SK-N-SH (cell line): ENCODE data around the gene GUCY2C. TPM values are rescaled to one million over a fixed set of nuclear protein-coding genes. Genes with fewer than 3 reads are reported as not detected.

ENCODE experiments used
- CTCF ChIA-PET: fragments of 300-600, 350-600 bp; formaldehyde crosslinking; extraction: SDS; loops from one replicate; lab custom pipeline; 2021; lab: Yijun Ruan, JAX
- POLR2A ChIA-PET: fragments of 350-600 bp; sonication (Branson Sonifier 250); formaldehyde crosslinking; extraction: SDS; loops from one replicate; lab custom pipeline; 2020; ENCODE audit warnings: antibody characterized with exemption, inconsistent platforms; lab: Yijun Ruan, JAX
- DNase-seq: peaks from one replicate; pipeline ENCODE4 v3.0.0; 2012
- H2AFZ ChIP-seq: fragments of 200-600 bp; sonication (generic); 2 replicates; pipeline ENCODE4 v1.8.1; 2016; ENCODE audit warnings: antibody characterized with exemption, mild to moderate bottlenecking, low read depth
- H3F3A ChIP-seq: fragments of 200-600 bp; sonication (generic); replicated peaks from 2 replicates; pipeline ENCODE3; 2016; ENCODE audit warnings: antibody characterized with exemption, mild to moderate bottlenecking; ENCODE audit not compliant: insufficient read depth
- H3K27ac ChIP-seq, 2 experiments: fragments of 200-500 bp in 1 of 2; fragments of 200-600 bp in 1 of 2; sonication (Bioruptor generic) in 1 of 2; sonication (generic), shearing (Covaris generic) in 1 of 2; 2 replicates each; pipeline versions ENCODE4 v1.5.1 to v1.6.1; 2014 to 2016; ENCODE audit warnings: low read depth in 2 of 2, inconsistent platforms in 1 of 2, low read length in 1 of 2, mild to moderate bottlenecking in 1 of 2, mixed read lengths in 1 of 2
- H3K27me3 ChIP-seq: fragments of 200-600 bp; sonication (generic), shearing (Covaris generic); 2 replicates; pipeline ENCODE4 v1.6.1; 2016; ENCODE audit warnings: mixed run types; ENCODE audit not compliant: insufficient read depth
- H3K36me3 ChIP-seq, 2 experiments: fragments of 200-500 bp in 1 of 2; fragments of 200-600 bp in 1 of 2; sonication (Bioruptor generic) in 1 of 2; sonication (generic) in 1 of 2; replicated peaks in 1 of 2; 2 replicates each; pipeline versions ENCODE3 to v1.5.1; 2014 to 2016; ENCODE audit warnings: low read length in 1 of 2, mild to moderate bottlenecking in 1 of 2; ENCODE audit not compliant: insufficient read depth in 2 of 2, control insufficient read depth in 1 of 2
- H3K4me1 ChIP-seq, 2 experiments: fragments of 200-500 bp in 1 of 2; fragments of 200-600 bp in 1 of 2; sonication (Bioruptor generic) in 1 of 2; sonication (generic), shearing (Covaris generic) in 1 of 2; 2 replicates each; pipeline versions ENCODE4 v1.5.1 to v1.6.1; 2014 to 2016; ENCODE audit warnings: low read depth in 1 of 2, low read length in 1 of 2, mixed run types in 1 of 2; ENCODE audit not compliant: insufficient read depth in 2 of 2, control insufficient read depth in 1 of 2
- H3K4me2 ChIP-seq: fragments of 200-600 bp; sonication (generic), shearing (Covaris generic); 2 replicates; pipeline ENCODE4 v1.6.1; 2017; ENCODE audit warnings: mixed run types
- H3K4me3 ChIP-seq, 2 experiments: fragments of 200-500 bp in 1 of 2; fragments of 200-600 bp in 1 of 2; sonication (Bioruptor generic) in 1 of 2; sonication (generic), shearing (Covaris generic) in 1 of 2; 2 replicates each; pipeline versions ENCODE4 v1.5.1 to v1.8.1; 2014 to 2016; ENCODE audit warnings: low read depth in 2 of 2, inconsistent platforms in 1 of 2, low read length in 1 of 2, mild to moderate bottlenecking in 1 of 2, mixed read lengths in 1 of 2, moderate library complexity in 1 of 2
- H3K79me2 ChIP-seq: fragments of 200-600 bp; sonication (generic); 2 replicates; pipeline ENCODE4 v1.8.1; 2017; ENCODE audit warnings: mild to moderate bottlenecking; ENCODE audit not compliant: insufficient read depth
- H3K9ac ChIP-seq: fragments of 200-600 bp; sonication (generic); 2 replicates; pipeline ENCODE4 v1.6.1; 2017; ENCODE audit warnings: mixed run types
- H3K9me2 ChIP-seq: fragments of 200-600 bp; sonication (generic); 2 replicates; pipeline ENCODE4 v1.6.1; 2017; ENCODE audit warnings: mixed run types
- H3K9me3 ChIP-seq: fragments of 200-600 bp; sonication (generic); 2 replicates; pipeline ENCODE4 v1.6.1; 2017; ENCODE audit warnings: mixed run types, mild to moderate bottlenecking, moderate library complexity
- H4K20me1 ChIP-seq: fragments of 200-600 bp; sonication (generic); 2 replicates; pipeline ENCODE4 v1.6.1; 2017; ENCODE audit warnings: mild to moderate bottlenecking, mixed run types; ENCODE audit not compliant: insufficient read depth
- CHD2 ChIP-seq: fragments of 150-350 bp; IDR thresholded peaks from 2 replicates; pipeline ENCODE4 v1.6.1; 2018; ENCODE audit warnings: low read length; ENCODE audit not compliant: partially characterized antibody
- CTCF ChIP-seq: fragments of 200-600 bp; sonication (generic); IDR thresholded peaks from 2 replicates; pipeline ENCODE4 v1.6.1; 2017; ENCODE audit warnings: antibody characterized with exemption, mild to moderate bottlenecking, moderate library complexity
- ELF1 ChIP-seq: IDR thresholded peaks from 2 replicates; pipeline ENCODE4 v1.4.0; 2012
- EP300 ChIP-seq, 2 experiments: IDR thresholded peaks; 2 replicates each; pipeline versions ENCODE4 v1.4.0 to v1.6.1; 2012; ENCODE audit warnings: borderline replicate concordance in 1 of 2, low read depth in 1 of 2, low read length in 1 of 2
- GABPA ChIP-seq: IDR thresholded peaks from 2 replicates; pipeline ENCODE4 v1.4.0; 2012; ENCODE audit warnings: low read depth, mild to moderate bottlenecking
- GATA2 ChIP-seq: sonication (generic); formaldehyde crosslinking; IDR thresholded peaks from 2 replicates; pipeline ENCODE4 v1.5.0; 2020; ENCODE audit warnings: mild to moderate bottlenecking, missing genetic modification reagents
- JUND ChIP-seq: IDR thresholded peaks from 2 replicates; pipeline ENCODE4 v1.4.0; 2012
- MXI1 ChIP-seq: IDR thresholded peaks from 2 replicates; pipeline ENCODE4 v1.6.1; 2012; ENCODE audit warnings: mild to moderate bottlenecking, low read depth, low read length, improper control_type of control experiment
- NFIC ChIP-seq: IDR thresholded peaks from 2 replicates; pipeline ENCODE4 v1.4.0; 2012; ENCODE audit warnings: borderline replicate concordance
- POLR2AphosphoS5 ChIP-seq: IDR thresholded peaks from 2 replicates; pipeline ENCODE4 v1.6.1; 2012; ENCODE audit warnings: low read depth, low read length
- RAD21 ChIP-seq: IDR thresholded peaks from 2 replicates; pipeline ENCODE4 v1.6.1; 2012; ENCODE audit warnings: mild to moderate bottlenecking, low read length
- RFX5 ChIP-seq: IDR thresholded peaks from 2 replicates; pipeline ENCODE4 v1.6.1; 2012; ENCODE audit warnings: mild to moderate bottlenecking, improper control_type of control experiment, low read length
- RXRA ChIP-seq: IDR thresholded peaks from 2 replicates; pipeline ENCODE4 v1.4.0; 2012; ENCODE audit warnings: low read depth, mild to moderate bottlenecking, borderline replicate concordance
- SIN3A ChIP-seq: IDR thresholded peaks from 2 replicates; pipeline ENCODE4 v1.6.1; 2012; ENCODE audit warnings: low read depth, mild to moderate bottlenecking, low read length, moderate library complexity, borderline replicate concordance
- TCF12 ChIP-seq: IDR thresholded peaks from 2 replicates; pipeline ENCODE4 v1.4.0; 2012
- TEAD4 ChIP-seq: IDR thresholded peaks from 2 replicates; pipeline ENCODE4 v1.4.0; 2012; ENCODE audit warnings: mild to moderate bottlenecking, borderline replicate concordance; ENCODE audit not compliant: insufficient read depth
- ZBTB33 ChIP-seq: IDR thresholded peaks from 2 replicates; pipeline ENCODE4 v1.4.0; 2012; ENCODE audit warnings: low read depth, borderline replicate concordance
- WGBS: methylation state at CpG from one replicate; pipeline ENCODE4 v1.1.6; 2017; ENCODE audit warnings: low lambda C conversion rate; 5-methylcytosine and 5-hydroxymethylcytosine counted together
- polyA plus RNA-seq, 3 experiments: library from polyadenylated mRNA; depleted of rRNA; stranded (reverse); fragments of >200 nt; gene quantifications; 2 replicates each; pipeline ENCODE4 v1.2.3, GENCODE V29; 2012
- TF ChIP-seq, protein P1 (sequence below): IDR thresholded peaks from 2 replicates; pipeline ENCODE4 v1.4.0; 2012; ENCODE audit warnings: low read depth, borderline replicate concordance
- TF ChIP-seq, protein P2 (sequence below): IDR thresholded peaks from 2 replicates; pipeline ENCODE4 v1.4.0; 2012; ENCODE audit warnings: low read depth
- TF ChIP-seq, protein P3 (sequence below): IDR thresholded peaks from 2 replicates; pipeline ENCODE4; 2012

The GUCY2C gene
- polyA plus RNA-seq, 1 of the 3 experiments (the other 2 are of a cell fraction): not detected

- Histone ChIP-seq H3K27me3 (no peaks in the 10 kb centered on the region), H3F3A (no peaks in the 10 kb centered on the region), H3K9ac (no peak overlapping the region)
- TF ChIP-seq RFX5 (no peak), RXRA (no peak), SIN3A (no peak), ELF1 (no peak), MXI1 (no peak), CHD2 (no peak), POLR2AphosphoS5 (no peak), RAD21 (no peak), EP300 (IDR thresholded peaks at IDR 0.05; ENCODE audit: borderline replicate concordance in 1 of 2, low read depth in 1 of 2, low read length in 1 of 2) (no peak), CTCF (no peak), ZBTB33 (no peak), NFIC (no peak), TCF12 (no peak), GATA2 (CRISPR knock-in tag) (no peak), JUND (no peak), GABPA (no peak), TEAD4 (no peak)
- TF ChIP-seq, protein P1, sequence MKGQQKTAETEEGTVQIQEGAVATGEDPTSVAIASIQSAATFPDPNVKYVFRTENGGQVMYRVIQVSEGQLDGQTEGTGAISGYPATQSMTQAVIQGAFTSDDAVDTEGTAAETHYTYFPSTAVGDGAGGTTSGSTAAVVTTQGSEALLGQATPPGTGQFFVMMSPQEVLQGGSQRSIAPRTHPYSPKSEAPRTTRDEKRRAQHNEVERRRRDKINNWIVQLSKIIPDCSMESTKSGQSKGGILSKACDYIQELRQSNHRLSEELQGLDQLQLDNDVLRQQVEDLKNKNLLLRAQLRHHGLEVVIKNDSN: no peak
- TF ChIP-seq, protein P2, sequence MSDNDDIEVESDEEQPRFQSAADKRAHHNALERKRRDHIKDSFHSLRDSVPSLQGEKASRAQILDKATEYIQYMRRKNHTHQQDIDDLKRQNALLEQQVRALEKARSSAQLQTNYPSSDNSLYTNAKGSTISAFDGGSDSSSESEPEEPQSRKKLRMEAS: no peak
- TF ChIP-seq, protein P3, sequence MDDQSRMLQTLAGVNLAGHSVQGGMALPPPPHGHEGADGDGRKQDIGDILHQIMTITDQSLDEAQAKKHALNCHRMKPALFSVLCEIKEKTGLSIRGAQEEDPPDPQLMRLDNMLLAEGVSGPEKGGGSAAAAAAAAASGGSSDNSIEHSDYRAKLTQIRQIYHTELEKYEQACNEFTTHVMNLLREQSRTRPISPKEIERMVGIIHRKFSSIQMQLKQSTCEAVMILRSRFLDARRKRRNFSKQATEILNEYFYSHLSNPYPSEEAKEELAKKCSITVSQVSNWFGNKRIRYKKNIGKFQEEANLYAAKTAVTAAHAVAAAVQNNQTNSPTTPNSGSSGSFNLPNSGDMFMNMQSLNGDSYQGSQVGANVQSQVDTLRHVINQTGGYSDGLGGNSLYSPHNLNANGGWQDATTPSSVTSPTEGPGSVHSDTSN: no peak
- TF ChIP-seq, all 33 proteins: peak for 0
- no peak overlapping the region for H2AFZ ChIP-seq
- H3K4me1 ChIP-seq: no peaks in the 10 kb centered on the region
- H4K20me1 ChIP-seq: no peaks in the 10 kb centered on the region
- no peaks in the 10 kb centered on the region for H3K9me2 ChIP-seq
- CTCF ChIA-PET: interaction anchor here (3.4 kb wide), 1 partner anchor 373 kb away, joined by 19 read pairs; no protein-coding TSS in a partner anchor
- no peak overlapping the region for H3K27ac ChIP-seq
- POLR2A ChIA-PET: no interaction called here
- no peak overlapping the region for H3K4me2 ChIP-seq
- no peaks in the 10 kb centered on the region for H3K79me2 ChIP-seq
- H3K4me3 ChIP-seq: no peak overlapping the region
- DNase-seq: no peak
- H3K36me3 ChIP-seq: no peaks in the 10 kb centered on the region
- WGBS: 18% methylated on average over 3 of the region's 3 CpGs
- no peaks in the 10 kb centered on the region; the same call in 1 of the 2 replicates for H3K9me3 ChIP-seq
These were observed 84.7 kb downstream of the GUCY2C start for GRCh38 chr12:14611640-14612203.
